ENCODE results near the gene EML6.
"Not testable (repeated sequence)": the region's sequence is repeated elsewhere in the genome, so short reads cannot be mapped to it uniquely, and the experiment has no call there.

Gene EML6

DNA sequence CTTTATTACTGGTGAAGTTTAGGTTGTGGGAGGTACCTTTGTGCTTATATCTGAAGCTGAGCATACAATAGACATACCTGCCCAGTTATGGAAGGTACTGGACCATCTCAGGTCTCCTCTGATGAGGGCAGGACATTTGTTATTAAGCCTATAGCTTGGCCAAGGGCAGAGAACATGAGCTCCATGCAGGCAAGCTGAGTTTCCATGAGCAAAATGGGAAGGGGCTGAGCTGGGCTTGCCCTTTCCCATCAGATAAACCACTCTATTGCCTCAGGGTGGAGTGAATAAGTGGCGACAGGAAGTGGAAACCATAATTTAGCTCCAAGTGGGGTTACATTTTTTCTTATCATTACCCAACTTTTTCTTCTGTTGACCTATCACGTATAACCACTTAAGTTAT lies 39.9 kb upstream of the EML6 start:
- TF ChIP-seq EZH2 (IDR thresholded peaks at IDR 0.05) (no peak), FOXP2 (optimal IDR thresholded peaks at IDR 0.05; ENCODE audit: control extremely low read depth, extremely low read length, insufficient read depth) (no peak), POLR2AphosphoS5 (IDR thresholded peaks at IDR 0.05; ENCODE audit: borderline replicate concordance, low read depth, low read length) (no peak)
- DNase-seq (ENCODE audit: low read depth, low spot score), result no peak
- H3K36me3 ChIP-seq (ENCODE audit: insufficient read depth, low read length), result no peaks in the 10 kb centered on the region

DNA sequence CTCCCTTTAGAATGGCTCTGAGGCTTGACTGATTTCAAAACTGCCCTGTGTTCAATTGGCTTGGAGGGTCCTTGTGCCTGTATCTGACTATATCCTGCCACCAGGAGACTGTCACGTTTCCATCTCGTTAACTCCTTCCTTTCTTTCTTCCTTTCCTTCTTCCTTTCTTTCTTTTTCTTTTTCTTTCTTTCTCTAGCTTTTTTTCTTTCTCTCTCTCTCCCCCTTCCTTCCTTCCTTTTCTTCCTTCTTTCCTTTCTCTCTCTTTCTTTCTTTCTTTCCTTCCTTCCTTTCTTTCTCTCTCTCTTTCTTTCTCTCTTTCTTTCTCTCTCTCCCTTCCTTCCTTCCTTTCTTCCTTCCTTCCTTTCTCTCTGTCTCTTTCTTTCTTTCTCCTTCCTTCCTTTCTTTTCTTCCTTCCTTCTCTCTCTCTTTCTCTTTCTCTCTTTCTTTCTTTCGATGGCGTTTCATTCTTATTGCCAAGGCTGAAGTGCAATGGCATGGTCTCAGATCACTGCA lies 38.1 kb upstream of the EML6 start:
- Histone ChIP-seq H3K9me3 (ENCODE audit: low read depth, low read length) (no peaks in the 10 kb centered on the region), H3K36me3 (ENCODE audit: insufficient read depth, low read length) (no peaks in the 10 kb centered on the region), H3K9ac (ENCODE audit: insufficient read length) (no peak overlapping the region), H3K4me3 (no peak overlapping the region), H3K27ac (no peak overlapping the region)
- no peak for TF ChIP-seq POLR2AphosphoS5 (IDR thresholded peaks at IDR 0.05; ENCODE audit: borderline replicate concordance, low read depth, low read length)
- TF ChIP-seq FOXP2 (optimal IDR thresholded peaks at IDR 0.05; ENCODE audit: control extremely low read depth, extremely low read length, insufficient read depth), result no peak
- no peak for TF ChIP-seq EZH2 (IDR thresholded peaks at IDR 0.05)
- no peak for DNase-seq (ENCODE audit: low read depth, low spot score)

More for the DNA sequence above, 39.9 kb upstream of the EML6 start:
- no peak overlapping the region for H3K9ac ChIP-seq (ENCODE audit: insufficient read length)
- H3K4me3 ChIP-seq, result no peak overlapping the region
- no peak overlapping the region for H3K27ac ChIP-seq
- H3K9me3 ChIP-seq (ENCODE audit: low read depth, low read length), result no peaks in the 10 kb centered on the region

DNA sequence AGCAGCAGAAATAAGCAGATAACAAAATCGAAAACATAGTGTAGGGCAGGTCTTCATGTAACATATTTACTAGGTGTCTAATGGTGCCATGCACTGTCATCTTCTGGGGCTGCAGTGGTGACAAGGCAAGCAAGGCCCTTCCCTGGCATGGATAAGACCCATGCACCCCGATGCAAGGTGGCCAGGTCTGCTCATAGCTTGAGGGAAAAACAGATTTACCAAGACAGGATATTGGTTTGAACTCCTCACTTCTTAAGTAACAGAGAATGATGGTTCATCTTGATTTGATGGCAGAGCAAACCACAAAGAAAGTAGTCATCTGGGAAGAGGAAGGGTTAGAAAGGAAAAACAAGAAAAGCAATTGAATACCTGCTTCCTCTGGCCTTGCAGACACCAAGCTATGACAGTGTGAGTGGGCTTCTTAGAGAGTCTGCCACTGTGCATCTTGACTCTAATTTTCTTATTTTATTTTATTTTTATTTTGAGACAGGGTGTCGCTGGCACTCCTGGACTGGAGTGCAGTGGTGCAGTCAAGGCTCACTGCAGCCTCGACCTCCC lies 35.8 kb upstream of the EML6 start:
- Histone ChIP-seq H3K4me3 (no peak overlapping the region), H3K9me3 (ENCODE audit: low read depth, low read length) (no peaks in the 10 kb centered on the region), H3K9ac (ENCODE audit: insufficient read length) (no peak overlapping the region), H3K36me3 (ENCODE audit: insufficient read depth, low read length) (no peaks in the 10 kb centered on the region), H3K27ac (no peak overlapping the region)
- DNase-seq (ENCODE audit: low read depth, low spot score), result no peak
- TF ChIP-seq FOXP2 (optimal IDR thresholded peaks at IDR 0.05; ENCODE audit: control extremely low read depth, extremely low read length, insufficient read depth), result no peak

DNA sequence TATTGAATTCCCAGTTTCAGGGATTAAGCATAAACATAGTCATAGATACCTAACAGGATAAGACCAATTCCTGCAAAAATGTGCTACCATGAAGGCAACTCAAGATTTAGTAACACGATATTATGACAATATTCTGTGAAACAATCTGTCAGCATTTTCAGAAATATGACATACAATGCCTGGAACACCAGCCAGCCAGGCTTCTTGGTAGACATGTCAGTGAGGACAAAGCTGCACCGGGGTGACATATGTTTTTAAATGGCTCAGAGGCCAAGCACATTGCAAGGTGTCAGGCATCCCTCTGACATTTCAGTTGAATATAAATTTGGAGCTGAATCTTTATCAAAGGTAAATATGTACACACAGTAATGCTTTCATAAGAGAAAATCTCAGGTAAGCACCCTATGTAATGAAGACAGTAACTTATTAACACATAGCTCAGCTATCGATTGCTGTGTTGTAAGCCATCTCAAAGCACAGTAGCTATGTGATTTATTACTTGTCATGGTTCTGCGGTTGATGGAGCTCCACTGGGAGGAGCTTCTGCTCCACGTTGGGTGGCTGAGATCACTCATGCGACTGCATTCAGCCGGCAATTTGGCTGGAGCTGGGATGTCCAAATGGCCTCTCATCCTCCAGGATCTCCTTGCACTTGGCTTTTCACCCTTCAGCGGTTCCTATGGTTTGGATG lies 31.9 kb upstream of the EML6 start:
- no peaks in the 10 kb centered on the region for H3K9me3 ChIP-seq (ENCODE audit: low read depth, low read length)
- H3K4me3 ChIP-seq, result no peak overlapping the region
- no peak for TF ChIP-seq EZH2 (IDR thresholded peaks at IDR 0.05)
- no peak for TF ChIP-seq FOXP2 (optimal IDR thresholded peaks at IDR 0.05; ENCODE audit: control extremely low read depth, extremely low read length, insufficient read depth)
- no peak for TF ChIP-seq POLR2AphosphoS5 (IDR thresholded peaks at IDR 0.05; ENCODE audit: borderline replicate concordance, low read depth, low read length)
- no peak overlapping the region for H3K9ac ChIP-seq (ENCODE audit: insufficient read length)
- no peak for DNase-seq (ENCODE audit: low read depth, low spot score)
- H3K36me3 ChIP-seq (ENCODE audit: insufficient read depth, low read length), result no peaks in the 10 kb centered on the region
- H3K27ac ChIP-seq, result no peak overlapping the region

DNA sequence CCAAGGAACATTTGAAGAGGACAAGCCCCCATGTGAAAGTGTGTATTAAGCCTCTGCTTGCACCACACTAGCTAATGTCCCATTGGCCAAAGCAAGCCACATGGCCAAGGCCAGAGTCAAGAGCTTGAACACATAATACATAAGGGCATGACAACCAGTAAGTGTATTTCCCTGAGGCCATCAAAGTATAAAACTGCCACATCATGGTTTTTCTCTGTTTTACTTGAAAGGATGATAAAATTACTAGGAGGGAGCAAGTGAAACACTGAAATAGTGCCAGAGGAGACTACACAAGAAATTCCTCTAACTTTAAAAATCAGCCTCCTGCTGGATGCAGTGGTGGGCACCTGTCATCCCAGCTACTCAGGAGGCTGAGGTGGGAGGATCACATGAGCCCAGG lies 30.9 kb upstream of the EML6 start:
- DNase-seq (ENCODE audit: low read depth, low spot score), result no peak
- no peaks in the 10 kb centered on the region for H3K9me3 ChIP-seq (ENCODE audit: low read depth, low read length)
- H3K4me3 ChIP-seq, result no peak overlapping the region
- H3K36me3 ChIP-seq (ENCODE audit: insufficient read depth, low read length), result no peaks in the 10 kb centered on the region
- no peak overlapping the region for H3K9ac ChIP-seq (ENCODE audit: insufficient read length)
- TF ChIP-seq EZH2 (IDR thresholded peaks at IDR 0.05), result no peak
- TF ChIP-seq POLR2AphosphoS5 (IDR thresholded peaks at IDR 0.05; ENCODE audit: borderline replicate concordance, low read depth, low read length), result no peak
- no peak for TF ChIP-seq FOXP2 (optimal IDR thresholded peaks at IDR 0.05; ENCODE audit: control extremely low read depth, extremely low read length, insufficient read depth)
- H3K27ac ChIP-seq, result no peak overlapping the region

DNA sequence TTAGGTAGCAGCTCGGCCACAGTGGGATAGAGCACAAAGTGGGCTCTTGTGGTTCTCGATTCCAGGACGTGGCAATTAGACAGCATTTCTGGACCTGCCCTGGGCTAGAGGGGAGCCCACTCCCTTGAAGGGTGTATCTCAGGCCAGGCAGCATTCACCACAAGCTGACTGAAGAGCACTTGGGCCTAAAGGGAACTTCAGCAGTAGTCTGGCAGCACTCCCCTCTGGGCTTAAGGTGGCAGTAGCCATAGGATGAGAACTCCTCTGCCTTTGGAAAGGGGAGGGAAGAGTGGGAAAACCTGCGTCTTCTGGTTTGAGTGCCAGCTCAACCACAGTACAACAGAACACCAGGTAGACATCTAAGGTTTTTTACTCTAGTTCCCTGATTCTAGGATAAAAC lies 28.1 kb upstream of the EML6 start:
- no peak overlapping the region for H3K27ac ChIP-seq
- no peak for DNase-seq (ENCODE audit: low read depth, low spot score)
- H3K36me3 ChIP-seq (ENCODE audit: insufficient read depth, low read length), result no peaks in the 10 kb centered on the region
- no peaks in the 10 kb centered on the region for H3K9me3 ChIP-seq (ENCODE audit: low read depth, low read length)
- no peak overlapping the region for H3K9ac ChIP-seq (ENCODE audit: insufficient read length)
- H3K4me3 ChIP-seq, result no peak overlapping the region
- no peak for TF ChIP-seq POLR2AphosphoS5 (IDR thresholded peaks at IDR 0.05; ENCODE audit: borderline replicate concordance, low read depth, low read length)
- TF ChIP-seq EZH2 (IDR thresholded peaks at IDR 0.05), result no peak
- TF ChIP-seq FOXP2 (optimal IDR thresholded peaks at IDR 0.05; ENCODE audit: control extremely low read depth, extremely low read length, insufficient read depth), result no peak

DNA sequence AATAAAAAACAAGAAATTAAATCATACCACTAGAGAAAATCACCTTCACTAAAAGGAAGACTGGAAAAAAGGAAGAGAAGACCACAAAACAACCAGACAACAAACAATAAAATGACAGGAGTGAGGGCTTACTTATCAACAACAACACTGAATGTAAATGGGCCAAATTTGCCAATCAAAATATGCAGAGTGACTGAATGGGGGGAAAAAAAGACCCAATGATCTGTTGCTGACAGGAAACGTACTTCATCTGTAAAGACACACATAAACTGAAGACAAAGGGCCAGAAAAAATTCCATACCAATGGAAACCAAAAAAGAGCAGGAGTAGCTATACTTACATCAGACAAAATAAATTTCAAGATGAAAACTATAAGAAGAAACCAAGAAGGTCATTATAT lies 25.5 kb upstream of the EML6 start:
- TF ChIP-seq FOXP2 (optimal IDR thresholded peaks at IDR 0.05; ENCODE audit: control extremely low read depth, extremely low read length, insufficient read depth), result no peak
- no peak for TF ChIP-seq POLR2AphosphoS5 (IDR thresholded peaks at IDR 0.05; ENCODE audit: borderline replicate concordance, low read depth, low read length)
- TF ChIP-seq EZH2 (IDR thresholded peaks at IDR 0.05), result no peak

DNA sequence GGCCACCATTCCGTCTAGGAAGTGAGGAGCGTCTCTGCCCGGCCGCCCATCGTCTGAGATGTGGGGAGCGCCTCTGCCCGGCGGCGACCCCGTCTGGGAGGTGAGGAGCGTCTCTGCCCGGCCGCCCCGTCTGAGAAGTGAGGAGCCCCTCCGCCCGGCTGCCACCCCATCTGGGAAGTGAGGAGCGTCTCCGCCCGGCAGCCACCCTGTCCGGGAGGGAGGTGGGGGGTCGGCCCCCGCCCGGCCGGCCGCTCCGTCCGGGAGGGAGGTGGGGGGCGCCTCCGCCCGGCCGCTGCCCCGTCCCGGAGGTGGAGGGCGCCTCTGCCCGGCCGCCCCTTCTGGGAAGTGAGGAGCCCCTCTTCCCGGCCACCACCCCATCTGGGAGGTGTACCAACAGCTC lies 24.5 kb upstream of the EML6 start:
- H3K9ac ChIP-seq (ENCODE audit: insufficient read length); H3K36me3 ChIP-seq (ENCODE audit: insufficient read depth, low read length); H3K9me3 ChIP-seq (ENCODE audit: low read depth, low read length); DNase-seq (ENCODE audit: low read depth, low spot score); H3K4me3 ChIP-seq; H3K27ac ChIP-seq: not testable (repeated sequence)

More for the DNA sequence above, 25.5 kb upstream of the EML6 start:
- H3K4me3 ChIP-seq, result no peak overlapping the region
- DNase-seq (ENCODE audit: low read depth, low spot score), result no peak
- no peaks in the 10 kb centered on the region for H3K36me3 ChIP-seq (ENCODE audit: insufficient read depth, low read length)
- H3K27ac ChIP-seq, result no peak overlapping the region
- H3K9me3 ChIP-seq (ENCODE audit: low read depth, low read length), result no peaks in the 10 kb centered on the region
- no peak overlapping the region for H3K9ac ChIP-seq (ENCODE audit: insufficient read length)

DNA sequence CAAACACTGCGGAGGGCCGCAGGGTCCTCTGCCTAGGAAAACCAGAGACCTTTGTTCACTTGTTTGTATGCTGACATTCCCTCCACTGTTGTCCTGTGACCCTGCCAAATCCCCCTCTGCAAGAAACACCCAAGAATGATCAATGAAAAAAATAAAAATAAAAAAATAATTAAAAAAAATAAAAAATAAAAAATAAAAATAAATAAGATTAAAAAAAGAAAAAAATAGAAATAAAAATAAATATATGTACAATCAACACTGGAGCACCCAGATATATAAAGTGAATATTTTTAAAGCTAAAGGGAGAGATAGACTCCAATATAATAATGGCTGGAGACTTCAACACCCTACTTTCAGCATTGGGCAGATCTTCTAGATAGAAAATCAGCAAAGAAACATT lies 23.8 kb upstream of the EML6 start:
- H3K9ac ChIP-seq (ENCODE audit: insufficient read length), result no peak overlapping the region
- H3K4me3 ChIP-seq, result no peak overlapping the region
- no peak for DNase-seq (ENCODE audit: low read depth, low spot score)
- TF ChIP-seq EZH2 (IDR thresholded peaks at IDR 0.05), result no peak
- TF ChIP-seq FOXP2 (optimal IDR thresholded peaks at IDR 0.05; ENCODE audit: control extremely low read depth, extremely low read length, insufficient read depth), result no peak
- TF ChIP-seq POLR2AphosphoS5 (IDR thresholded peaks at IDR 0.05; ENCODE audit: borderline replicate concordance, low read depth, low read length), result no peak
- H3K36me3 ChIP-seq (ENCODE audit: insufficient read depth, low read length), result no peaks in the 10 kb centered on the region
- no peak overlapping the region for H3K27ac ChIP-seq
- no peaks in the 10 kb centered on the region for H3K9me3 ChIP-seq (ENCODE audit: low read depth, low read length)

Data from SK-N-MC (cell line).